AG10803 (cell line): Measurements from ENCODE around the gene LPP.

Experiments
- DNase-seq: peaks from one replicate; pipeline ENCODE4 v3.0.0; 2010; ENCODE audit warnings: low read depth
- H3K4me3 ChIP-seq: 2 replicates; pipeline ENCODE4 v1.5.1; 2011; ENCODE audit warnings: mild to moderate bottlenecking, low read length, control low read depth
- CTCF ChIP-seq: conservative IDR thresholded peaks from 2 replicates; pipeline ENCODE4 v1.5.1; 2011; ENCODE audit warnings: mild to moderate bottlenecking, low read length, control low read depth, inconsistent platforms

LPP gene

GRCh38 chr3:188286087-188286513, 132.1 kb downstream of the LPP start:
- DNase-seq: peak; percentile 100
- H3K4me3 ChIP-seq: no peak overlapping the region
- TF ChIP-seq CTCF: no peak

- no peak for DNase-seq
- no peak overlapping the region for H3K4me3 ChIP-seq
- TF ChIP-seq CTCF: no peak
Measured at GRCh38 chr3:188287339-188287738, 133.4 kb downstream of the LPP start.

- no peak overlapping the region for H3K4me3 ChIP-seq
- DNase-seq: no peak
- TF ChIP-seq CTCF: no peak
Measured at GRCh38 chr3:188287762-188288505, 134.0 kb downstream of the LPP start.

GRCh38 chr3:188292251-188292650, 138.3 kb downstream of the LPP start:
- TF ChIP-seq CTCF: no peak
- no peak for DNase-seq
- no peak overlapping the region for H3K4me3 ChIP-seq

- H3K4me3 ChIP-seq: no peak overlapping the region
- TF ChIP-seq CTCF: no peak
- DNase-seq: no peak
Measured at GRCh38 chr3:188292827-188293226, 138.9 kb downstream of the LPP start.

- H3K4me3 ChIP-seq: no peak overlapping the region
- DNase-seq: no peak
- TF ChIP-seq CTCF: no peak
Measured at GRCh38 chr3:188294113-188294512, 140.2 kb downstream of the LPP start.

- TF ChIP-seq CTCF: no peak
- H3K4me3 ChIP-seq: no peak overlapping the region
- peak; percentile 96 for DNase-seq
Measured at GRCh38 chr3:188294823-188295487, 141.0 kb downstream of the LPP start.
